Activated gamma-delta T cell (primary cell): ENCODE results near the gene ENAH.
"Not testable (repeated sequence)": the region's sequence is repeated elsewhere in the genome, so short reads cannot be mapped to it uniquely, and the experiment has no call there.

Experiments used
- DNase-seq: peaks from one replicate; lab custom pipeline; 2025; lab: John Stamatoyannopoulos, UW

ENAH gene

GRCh38 chr1:225493591-225494246 is 159.2 kb downstream of the ENAH start:
- no peak for DNase-seq

DNA sequence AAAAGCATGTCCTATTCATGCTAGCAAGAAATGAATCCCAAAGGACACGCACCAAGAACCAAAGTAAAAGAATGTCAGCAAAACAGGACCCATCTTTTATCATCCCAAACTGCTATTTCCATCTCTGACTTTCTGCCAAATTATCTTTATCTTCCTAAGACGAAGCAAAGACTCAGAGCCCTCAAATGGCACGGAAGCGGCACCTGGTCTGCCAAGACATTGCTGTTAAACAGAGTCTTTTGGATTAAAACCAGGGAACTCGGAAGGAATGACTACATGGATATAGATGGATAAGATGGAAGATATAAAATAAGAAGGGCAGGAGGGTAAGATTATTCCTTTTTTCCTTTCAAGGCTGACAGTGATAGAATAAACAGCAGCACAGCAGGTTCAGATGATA is 164.2 kb downstream of the ENAH start:
- DNase-seq: no peak

- DNase-seq: no peak
Observed at GRCh38 chr1:225486856-225487255, 166.1 kb downstream of the ENAH start.

DNA sequence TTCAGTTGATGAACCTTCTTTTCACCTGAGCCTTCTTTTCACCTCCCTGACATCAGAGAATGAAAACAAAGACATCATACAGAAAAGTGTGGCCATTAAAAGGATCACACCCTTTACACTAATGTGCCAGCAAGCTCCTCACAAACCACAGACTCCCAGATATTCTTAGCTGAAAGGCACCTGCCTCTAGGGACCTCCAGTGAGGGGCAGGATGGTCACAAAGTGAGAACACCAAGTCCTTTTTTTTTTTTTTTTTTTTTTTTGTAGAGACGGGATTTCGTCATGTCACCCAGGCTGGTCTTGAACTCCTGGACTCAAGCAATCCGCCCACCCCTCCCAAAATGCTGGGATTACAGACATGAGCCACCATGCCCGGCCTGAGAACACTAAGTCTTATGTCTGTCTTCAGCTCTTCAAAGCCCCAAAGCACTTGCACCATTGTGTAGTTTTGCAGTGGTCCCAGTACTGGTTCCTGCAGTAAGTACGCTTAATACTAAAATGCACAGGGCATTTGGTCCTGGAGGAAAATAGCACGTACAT is 166.9 kb downstream of the ENAH start:
- no peak for DNase-seq

GRCh38 chr1:225485226-225485625 is 167.7 kb downstream of the ENAH start:
- no peak for DNase-seq

DNA sequence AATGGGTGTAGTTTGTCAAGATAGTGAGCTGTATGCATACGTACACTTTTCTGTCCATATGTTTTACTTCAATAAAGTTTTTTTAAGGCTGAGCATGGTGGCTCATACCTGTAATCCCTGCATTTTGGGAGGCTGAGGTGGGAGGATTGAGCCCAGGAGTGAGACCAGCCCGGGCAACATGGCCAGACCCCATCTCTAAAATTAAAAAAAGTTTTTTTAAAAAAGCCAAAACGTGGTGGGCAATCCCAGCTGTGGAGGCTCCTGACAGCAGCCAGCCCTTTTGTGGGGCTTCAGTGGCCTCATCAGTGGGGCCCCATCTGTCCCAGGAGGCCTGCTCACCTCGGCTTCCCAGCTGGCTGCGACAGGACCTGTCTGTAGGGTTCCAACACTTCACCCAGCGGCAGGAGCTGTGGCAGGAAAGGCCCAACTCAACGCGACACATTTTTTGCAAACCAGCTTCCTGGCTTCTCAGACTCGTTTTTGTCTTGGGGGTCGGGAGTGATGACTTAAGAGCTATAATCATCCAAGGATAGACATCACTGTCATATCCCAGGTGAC is 168.2 kb downstream of the ENAH start:
- DNase-seq: no peak

DNA sequence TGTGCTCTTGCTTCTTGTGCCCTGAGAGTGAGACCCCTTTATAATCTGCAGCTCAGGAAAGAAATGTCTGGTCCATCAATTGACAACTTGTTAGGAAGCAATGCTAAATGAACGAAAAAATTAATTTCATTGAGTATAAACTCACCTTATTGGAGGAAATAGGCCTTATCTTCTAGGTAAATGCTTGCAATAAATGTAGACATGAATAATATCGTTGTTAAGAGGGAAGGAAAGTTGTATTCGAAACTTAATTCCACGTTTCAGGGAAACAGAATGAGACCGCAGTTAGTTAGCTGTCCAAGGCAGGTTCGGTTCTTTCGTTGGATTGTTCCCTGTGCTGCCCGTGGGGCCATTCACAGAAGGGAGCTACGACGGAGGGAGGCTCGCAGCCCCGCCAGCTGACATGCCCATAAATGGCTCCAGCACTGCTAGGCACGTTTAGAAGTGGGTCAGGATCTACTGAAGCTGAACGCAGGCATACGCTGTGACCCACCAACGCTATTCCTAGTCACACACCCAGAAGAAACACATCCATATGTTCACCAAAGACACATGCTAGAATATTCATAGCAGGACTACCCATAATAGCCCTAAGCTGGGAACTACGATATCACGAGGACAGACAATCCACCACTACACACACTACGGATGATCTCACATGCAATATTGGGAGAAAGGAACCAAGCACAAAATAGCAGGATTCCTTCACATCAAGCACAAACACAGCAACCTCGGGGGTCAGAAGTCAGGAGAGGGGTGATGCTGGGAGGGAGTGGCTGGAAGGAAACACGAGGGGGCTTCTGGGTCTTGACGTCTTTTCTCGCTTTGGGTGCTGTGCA is 168.9 kb downstream of the ENAH start:
- DNase-seq: no peak

DNA sequence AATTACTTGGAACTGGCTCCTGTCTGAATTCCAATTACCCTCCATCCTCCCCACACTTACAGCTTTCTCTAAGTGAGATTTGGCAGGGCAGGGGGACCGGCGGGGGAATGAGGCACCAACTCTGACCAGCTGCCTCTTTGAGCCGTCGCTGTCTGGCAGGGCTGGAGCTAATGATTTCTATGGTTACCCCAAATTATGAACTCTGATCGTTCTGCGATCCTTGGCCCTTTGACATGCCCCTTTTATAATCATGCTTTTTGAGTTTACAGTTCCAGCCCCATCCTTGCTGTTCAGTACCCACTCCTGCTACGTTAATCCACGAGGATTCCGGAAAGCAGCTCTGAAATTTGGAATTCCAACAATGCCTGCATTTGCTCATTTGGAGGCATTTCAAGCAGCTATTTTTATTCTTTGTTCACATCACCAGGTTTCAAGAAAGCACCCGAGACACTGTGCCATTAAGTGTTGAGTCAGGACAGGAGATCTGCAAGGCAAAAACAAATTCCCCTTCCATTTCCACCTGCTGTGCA is 170.4 kb downstream of the ENAH start:
- no peak for DNase-seq

- DNase-seq: no peak
Observed at GRCh38 chr1:225481738-225482137, 171.2 kb downstream of the ENAH start.

GRCh38 chr1:225480825-225481434 is 172.0 kb downstream of the ENAH start:
- no peak for DNase-seq

GRCh38 chr1:225479996-225480720 is 172.8 kb downstream of the ENAH start:
- no peak for DNase-seq

DNA sequence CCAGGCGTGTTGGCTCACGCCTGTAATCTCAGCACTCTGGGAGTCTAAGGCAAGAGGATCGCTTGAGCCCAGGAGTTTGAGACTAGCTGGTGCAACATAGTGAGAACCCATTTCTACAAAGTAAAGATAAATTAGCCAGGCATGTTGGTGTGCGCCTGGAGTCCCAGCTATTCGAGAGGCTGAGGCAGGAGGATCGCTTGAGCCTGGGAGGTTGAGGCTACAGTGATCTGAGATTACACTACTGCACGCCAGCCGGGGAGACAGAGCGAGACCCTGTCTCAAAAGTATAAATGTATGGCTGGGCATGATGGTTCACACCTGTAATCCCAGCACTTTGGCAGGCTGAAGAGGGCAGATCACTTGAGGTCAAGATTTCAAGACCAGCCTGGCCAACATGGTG is 173.6 kb downstream of the ENAH start:
- DNase-seq: no peak

DNA sequence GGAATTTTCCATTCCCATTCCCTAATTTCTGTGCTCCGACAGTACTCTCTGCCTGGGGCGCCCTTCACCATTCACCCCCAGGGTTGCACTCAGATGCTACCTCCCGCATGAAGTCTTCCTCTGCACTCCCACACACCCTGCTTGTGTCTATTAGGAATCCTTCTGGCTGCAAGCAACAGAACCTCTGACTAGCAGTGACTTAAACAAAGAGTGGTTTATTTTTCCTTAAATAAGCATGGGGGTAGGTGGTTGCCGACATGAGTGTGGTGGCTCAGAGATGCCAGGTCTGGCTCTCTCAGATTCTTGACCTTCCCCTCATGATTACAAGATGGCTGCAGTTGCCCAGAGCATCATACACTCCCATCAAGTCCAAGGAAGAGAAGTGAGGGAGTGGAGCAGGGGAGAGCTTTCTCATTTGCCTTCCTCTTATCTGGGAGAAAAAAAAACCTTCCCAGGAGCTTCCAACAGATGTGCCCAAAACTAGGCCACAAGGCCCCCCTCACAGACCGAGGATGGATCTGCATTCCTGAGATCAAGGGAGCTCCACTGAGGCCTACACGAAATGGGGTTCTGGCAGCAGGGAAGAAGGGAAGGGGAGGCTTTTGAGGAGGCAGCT is 175.5 kb downstream of the ENAH start:
- no peak for DNase-seq

DNA sequence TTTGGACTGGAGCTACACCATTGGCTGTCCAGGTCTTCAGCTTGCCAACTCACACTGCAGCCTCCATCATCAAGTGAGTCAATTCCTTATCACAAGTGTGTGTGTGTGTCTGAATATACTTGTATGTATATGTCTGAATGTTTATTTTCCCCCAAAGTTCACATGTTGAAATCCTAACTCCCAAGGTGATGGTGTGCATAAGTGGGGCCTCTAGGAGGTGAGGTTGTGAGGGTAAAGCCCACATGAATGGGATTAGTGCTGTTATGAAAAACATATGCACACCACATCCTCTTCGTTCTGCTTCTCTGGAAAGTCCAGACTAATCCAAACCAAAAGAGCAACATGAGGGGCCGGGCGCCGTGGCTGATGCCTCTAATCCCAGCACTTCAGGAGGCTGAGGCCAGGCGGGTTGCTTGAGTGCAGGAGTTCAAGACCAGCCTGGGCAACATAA is 176.4 kb downstream of the ENAH start:
- DNase-seq: no peak

DNA sequence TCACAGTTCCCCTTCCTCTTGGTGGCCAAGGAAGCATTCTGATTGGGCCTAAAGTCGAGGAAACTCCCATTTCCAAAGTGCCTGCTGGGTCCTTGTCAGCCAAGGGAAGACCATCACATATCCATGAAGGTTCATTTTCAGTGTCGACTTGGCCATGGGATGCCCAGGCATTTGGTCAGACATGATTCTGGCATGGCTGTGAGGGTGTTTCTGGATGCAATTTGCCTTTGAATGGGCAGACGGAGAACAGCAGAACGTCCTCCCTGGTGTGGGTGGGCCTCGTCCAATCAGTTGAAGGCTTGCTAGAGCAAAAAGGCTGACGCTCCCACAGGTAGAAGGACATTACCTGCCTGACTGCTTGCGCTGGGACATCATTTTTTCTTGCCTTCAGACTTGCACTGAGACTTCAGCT is 176.8 kb downstream of the ENAH start:
- no peak for DNase-seq

- DNase-seq: peak; percentile 42
Observed at GRCh38 chr1:225474986-225475820, 177.7 kb downstream of the ENAH start.

DNA sequence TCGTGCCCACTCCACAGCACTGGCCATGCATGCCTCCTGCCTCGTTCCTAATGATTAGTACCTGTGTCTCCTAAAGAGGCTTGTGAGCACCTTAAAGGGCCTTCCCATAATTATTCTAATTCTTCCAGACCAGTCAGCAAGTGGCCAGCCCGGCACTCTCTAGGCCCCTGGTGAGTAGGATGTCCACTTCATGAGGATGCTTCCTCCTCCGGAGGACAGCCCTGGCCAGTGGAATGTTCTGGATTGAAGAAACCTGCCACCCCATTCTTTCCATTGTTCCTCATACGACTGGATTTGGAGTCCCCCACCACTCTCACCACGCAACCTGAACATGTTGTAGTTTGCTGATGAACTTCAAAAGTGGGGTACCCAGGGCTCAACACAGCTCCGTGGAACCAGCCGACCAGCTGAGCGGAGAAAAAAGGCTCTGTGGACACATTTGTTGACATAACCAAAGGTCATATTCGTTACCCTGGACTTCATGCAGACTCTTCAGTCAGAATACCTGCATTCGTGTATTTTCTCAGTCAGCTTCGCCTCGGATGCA is 178.4 kb downstream of the ENAH start:
- no peak for DNase-seq

- not testable (repeated sequence) for DNase-seq
Observed at GRCh38 chr1:225473676-225474438, 179.1 kb downstream of the ENAH start.

GRCh38 chr1:225473266-225473665 is 179.7 kb downstream of the ENAH start:
- not testable (repeated sequence) for DNase-seq
